Stimulated activated naive CD8-positive, alpha-beta T cell treated with anti-CD3 and anti-CD28 coated beads, Interleukin-15, amount 100 ng/mL, for 72 hours (primary cell): ENCODE results near the gene RPTOR.
A peak's percentile ranks its signal among the peaks of the same experiment; 100 is the strongest.

ENCODE experiments used
- ATAC-seq: fragments of 150-1000 bp; cut with Tn5 transposase; 2 replicates; pipeline ENCODE4 v1.10.0; 2021; ENCODE audit warnings: mild to moderate bottlenecking, moderate library complexity
- DNase-seq, 2 donors: peaks; one replicate each; pipeline ENCODE4 v3.0.0; 2021 to 2022
- H3K27ac Mint-ChIP-seq, 2 donors: one replicate each; pipeline ENCODE4 v1.8.0; 2022; ENCODE audit warnings: mild to moderate bottlenecking in 2 of 2, mixed read lengths in 2 of 2, moderate library complexity in 2 of 2
- H3K27me3 Mint-ChIP-seq: one replicate; pipeline ENCODE4 v1.8.0; 2022; ENCODE audit warnings: mixed read lengths
- H3K4me1 Mint-ChIP-seq: one replicate; pipeline ENCODE4 v1.8.0; 2022; ENCODE audit warnings: mild to moderate bottlenecking, mixed read lengths
- H3K4me3 Mint-ChIP-seq, 2 donors: one replicate each; pipeline ENCODE4 v1.8.0; 2022; ENCODE audit warnings: mild to moderate bottlenecking in 2 of 2, mixed read lengths in 2 of 2, moderate library complexity in 1 of 2
- H3K9me3 Mint-ChIP-seq, 2 donors: one replicate each; pipeline ENCODE4 v1.8.0; 2022; ENCODE audit warnings: mixed read lengths in 2 of 2

RPTOR gene

GRCh38 chr17:80950466-80951120 is 406.0 kb downstream of the RPTOR start:
- H3K27me3 Mint-ChIP-seq = no peaks in the 10 kb centered on the region
- H3K9me3 Mint-ChIP-seq = no peaks in the 10 kb centered on the region
- no peak overlapping the region for H3K27ac Mint-ChIP-seq
- peaks cover 6% of the 10 kb centered on the region for H3K4me1 Mint-ChIP-seq
- DNase-seq (no peak), ATAC-seq (no peak)
- no peak overlapping the region for H3K4me3 Mint-ChIP-seq

GRCh38 chr17:80951121-80952090 is 406.8 kb downstream of the RPTOR start:
- no peaks in the 10 kb centered on the region for H3K27me3 Mint-ChIP-seq
- ATAC-seq (no peak), DNase-seq (no peak)
- peaks cover 6% of the 10 kb centered on the region for H3K4me1 Mint-ChIP-seq
- H3K27ac Mint-ChIP-seq = no peak overlapping the region
- no peaks in the 10 kb centered on the region for H3K9me3 Mint-ChIP-seq
- no peak overlapping the region for H3K4me3 Mint-ChIP-seq

- no peaks in the 10 kb centered on the region for H3K9me3 Mint-ChIP-seq
Measured at GRCh38 chr17:80952291-80952690, 407.7 kb downstream of the RPTOR start.

GRCh38 chr17:80953471-80954315 is 409.1 kb downstream of the RPTOR start:
- no peaks in the 10 kb centered on the region for H3K4me1 Mint-ChIP-seq
- H3K27ac Mint-ChIP-seq = no peak overlapping the region
- no peaks in the 10 kb centered on the region for H3K9me3 Mint-ChIP-seq
- DNase-seq = no peak
- no peaks in the 10 kb centered on the region for H3K27me3 Mint-ChIP-seq
- no peak for ATAC-seq
- H3K4me3 Mint-ChIP-seq = no peak overlapping the region

More at GRCh38 chr17:80952291-80952690, 407.7 kb downstream of the RPTOR start:
- Mint-ChIP-seq H3K27me3 (no peaks in the 10 kb centered on the region), H3K27ac (peak overlapping the region; percentile 76 to 83), H3K4me1 (no peaks in the 10 kb centered on the region), H3K4me3 (no peak overlapping the region)
- no peak for DNase-seq
- ATAC-seq = no peak

GRCh38 chr17:80955078-80955477 is 410.4 kb downstream of the RPTOR start:
- Mint-ChIP-seq H3K4me1 (no peaks in the 10 kb centered on the region), H3K9me3 (no peaks in the 10 kb centered on the region), H3K4me3 (no peak overlapping the region), H3K27ac (peak overlapping the region in 1 of 2 donors; percentile 31), H3K27me3 (no peaks in the 10 kb centered on the region)
- ATAC-seq (no peak), DNase-seq (no peak)

- Mint-ChIP-seq H3K27me3 (no peaks in the 10 kb centered on the region), H3K9me3 (no peaks in the 10 kb centered on the region), H3K4me1 (no peaks in the 10 kb centered on the region), H3K27ac (no peak overlapping the region), H3K4me3 (no peak overlapping the region)
- ATAC-seq (no peak), DNase-seq (no peak)
Measured at GRCh38 chr17:80955671-80956280, 411.1 kb downstream of the RPTOR start.

- no peak overlapping the region for H3K4me3 Mint-ChIP-seq
- no peaks in the 10 kb centered on the region for H3K4me1 Mint-ChIP-seq
- H3K27me3 Mint-ChIP-seq = no peaks in the 10 kb centered on the region
- no peak overlapping the region for H3K27ac Mint-ChIP-seq
- ATAC-seq (no peak), DNase-seq (no peak)
- H3K9me3 Mint-ChIP-seq = no peaks in the 10 kb centered on the region
Measured at GRCh38 chr17:80956321-80957190, 411.9 kb downstream of the RPTOR start.

- DNase-seq = no peak
- no peaks in the 10 kb centered on the region for H3K4me1 Mint-ChIP-seq
- H3K9me3 Mint-ChIP-seq = no peaks in the 10 kb centered on the region
- peak overlapping the region in 1 of 2 donors; percentile 25 for H3K27ac Mint-ChIP-seq
- no peak for ATAC-seq
- no peaks in the 10 kb centered on the region for H3K27me3 Mint-ChIP-seq
- H3K4me3 Mint-ChIP-seq = no peak overlapping the region
Measured at GRCh38 chr17:80957461-80957941, 412.9 kb downstream of the RPTOR start.

GRCh38 chr17:80959330-80960036 is 414.8 kb downstream of the RPTOR start:
- Mint-ChIP-seq H3K9me3 (no peaks in the 10 kb centered on the region), H3K4me3 (no peak overlapping the region), H3K4me1 (no peaks in the 10 kb centered on the region), H3K27me3 (no peaks in the 10 kb centered on the region), H3K27ac (no peak overlapping the region)
- DNase-seq = no peak
- ATAC-seq = no peak

GRCh38 chr17:80960037-80960796 is 415.6 kb downstream of the RPTOR start:
- Mint-ChIP-seq H3K4me3 (no peak overlapping the region), H3K27me3 (no peaks in the 10 kb centered on the region), H3K4me1 (no peaks in the 10 kb centered on the region), H3K27ac (peak overlapping the region in 1 of 2 donors; percentile 80), H3K9me3 (no peaks in the 10 kb centered on the region)
- no peak for ATAC-seq
- no peak for DNase-seq

- no peaks in the 10 kb centered on the region for H3K27me3 Mint-ChIP-seq
- peak overlapping the region in 1 of 2 donors; percentile 71 for H3K27ac Mint-ChIP-seq
- DNase-seq = no peak
- ATAC-seq = no peak
- no peak overlapping the region for H3K4me3 Mint-ChIP-seq
- no peaks in the 10 kb centered on the region for H3K9me3 Mint-ChIP-seq
- H3K4me1 Mint-ChIP-seq = no peaks in the 10 kb centered on the region
Measured at GRCh38 chr17:80960797-80961452, 416.3 kb downstream of the RPTOR start.

- Mint-ChIP-seq H3K27me3 (no peaks in the 10 kb centered on the region), H3K4me1 (no peaks in the 10 kb centered on the region), H3K4me3 (no peak overlapping the region), H3K27ac (peak overlapping the region in 1 of 2 donors; percentile 57), H3K9me3 (no peaks in the 10 kb centered on the region)
- no peak for DNase-seq
- ATAC-seq = no peak
Measured at GRCh38 chr17:80961541-80962330, 417.1 kb downstream of the RPTOR start.
